Endothelial cell of umbilical vein (primary cell): Measurements from ENCODE around the gene SPON1. TPM values are rescaled to one million over a fixed set of nuclear protein-coding genes. Genes with fewer than 3 reads are reported as not detected.
A peak's percentile ranks its signal among the peaks of the same experiment; 100 is the strongest.

ENCODE experiments used
- BruUV-seq: library from RNA; stranded (reverse); fragments of 400-500 nt; replicated peaks from 2 replicates; lab custom pipeline; 2021; lab: Mats Ljungman, UMichigan
- CTCF ChIA-PET: fragments of 300-600, 350-600 bp; sonication (Branson Sonifier 250); formaldehyde crosslinking; loops from one replicate; lab custom pipeline; 2021; ENCODE audit warnings: antibody characterized with exemption, inconsistent platforms; lab: Charles Lee
- POLR2A ChIA-PET: fragments of 300-600, 350-600 bp; sonication (Branson Sonifier 250); formaldehyde crosslinking; loops from one replicate; lab custom pipeline; 2021; ENCODE audit warnings: antibody characterized with exemption, inconsistent platforms; lab: Charles Lee
- DNase-seq: peaks from one replicate; pipeline ENCODE4 v3.0.0-alpha.2; 2011; ENCODE audit warnings: low read depth, low spot score
- FAIRE-seq: peaks from 2 replicates; lab custom pipeline; 2011; peaks lifted over from hg19 to GRCh38; lab: Jason Lieb, UNC
- H2AFZ ChIP-seq: 2 replicates; pipeline ENCODE4 v1.6.0; 2012; ENCODE audit warnings: low read depth, low read length, control low read depth, inconsistent platforms
- H3K27ac ChIP-seq: 2 replicates; pipeline ENCODE4 v1.5.1; 2011; ENCODE audit warnings: low read depth, mild to moderate bottlenecking, control low read depth, low read length, moderate library complexity; ENCODE audit not compliant: insufficient read depth
- H3K27me3 ChIP-seq, 2 experiments: 2 replicates each; pipeline versions ENCODE4 v1.6.0 to v1.6.1; 2011; ENCODE audit warnings: low read length in 2 of 2, mixed read lengths in 1 of 2; ENCODE audit not compliant: control insufficient read depth in 2 of 2, insufficient read depth in 2 of 2
- H3K36me3 ChIP-seq, 2 experiments: 2 replicates in 1 of 2; 3 replicates in 1 of 2; pipeline ENCODE4 v1.5.1; 2011; ENCODE audit warnings: low read length in 2 of 2, mild to moderate bottlenecking in 1 of 2, moderate library complexity in 1 of 2; ENCODE audit not compliant: control insufficient read depth in 2 of 2, insufficient read depth in 2 of 2; ENCODE audit errors: extremely low read depth in 1 of 2
- H3K4me1 ChIP-seq: 3 replicates; pipeline ENCODE4 v1.5.1; 2011; ENCODE audit warnings: mild to moderate bottlenecking, low read length; ENCODE audit not compliant: control insufficient read depth, insufficient read depth; ENCODE audit errors: extremely low read depth
- H3K4me2 ChIP-seq: 2 replicates; pipeline ENCODE4 v1.6.1; 2011; ENCODE audit warnings: low read length, control low read depth, mixed read lengths; ENCODE audit not compliant: insufficient read depth
- H3K4me3 ChIP-seq, 3 experiments: fragments of 200-600 bp in 1 of 3; sonication (generic), shearing (Covaris generic) in 1 of 3; replicated peaks in 1 of 3; 2 replicates each; pipeline ENCODE4 v1.5.1; 2011 to 2016; ENCODE audit warnings: control low read depth in 3 of 3, low read length in 3 of 3, mild to moderate bottlenecking in 2 of 3, inconsistent platforms in 1 of 3, low read depth in 1 of 3, moderate library complexity in 1 of 3; ENCODE audit not compliant: insufficient read depth in 1 of 3
- H3K79me2 ChIP-seq: 2 replicates; pipeline ENCODE4 v1.6.0; 2012; ENCODE audit warnings: low read length, inconsistent platforms; ENCODE audit not compliant: control insufficient read depth, insufficient read depth
- H3K9ac ChIP-seq: replicated peaks from 2 replicates; pipeline ENCODE3; 2011; ENCODE audit warnings: low read length, control low read depth; ENCODE audit not compliant: insufficient read depth; ENCODE audit errors: extremely low read depth
- H3K9me1 ChIP-seq: replicated peaks from 3 replicates; pipeline ENCODE4 v1.6.0; 2011; ENCODE audit warnings: mild to moderate bottlenecking, low read length; ENCODE audit not compliant: control insufficient read depth, insufficient read depth; ENCODE audit errors: extremely low read depth
- H3K9me3 ChIP-seq: replicated peaks from 2 replicates; pipeline ENCODE4 v1.5.1; 2012; ENCODE audit warnings: low read length, inconsistent platforms; ENCODE audit not compliant: control insufficient read depth, insufficient read depth
- H4K20me1 ChIP-seq: replicated peaks from 2 replicates; pipeline ENCODE3; 2011; ENCODE audit warnings: mild to moderate bottlenecking, low read length; ENCODE audit not compliant: control insufficient read depth, insufficient read depth; ENCODE audit errors: extremely low read depth
- CTCF ChIP-seq, 2 donors: IDR thresholded peaks; 1 replicate in 1 of 2; 2 replicates in 1 of 2; pipeline ENCODE4 v1.5.1; 2011; ENCODE audit warnings: low read length in 2 of 2, mild to moderate bottlenecking in 2 of 2, moderate library complexity in 2 of 2, control low read depth in 1 of 2, inconsistent platforms in 1 of 2, low read depth in 1 of 2; ENCODE audit not compliant: insufficient read depth in 1 of 2; ENCODE audit errors: extremely low read depth in 1 of 2
- EZH2 ChIP-seq: IDR thresholded peaks from 2 replicates; pipeline ENCODE4 v1.6.1; 2012; ENCODE audit warnings: borderline replicate concordance, low read depth, mild to moderate bottlenecking, moderate library complexity, low read length, inconsistent platforms; ENCODE audit not compliant: severe bottlenecking
- FOS ChIP-seq: IDR thresholded peaks from 2 replicates; pipeline ENCODE4 v1.6.1; 2011; ENCODE audit warnings: mild to moderate bottlenecking, low read length, moderate library complexity, borderline replicate concordance; ENCODE audit not compliant: insufficient read depth
- GATA2 ChIP-seq: IDR thresholded peaks from 2 replicates; pipeline ENCODE4 v1.7.0; 2011; ENCODE audit warnings: low read depth, mild to moderate bottlenecking, moderate library complexity, mixed read lengths, low read length; ENCODE audit not compliant: insufficient read length, insufficient read depth
- JUN ChIP-seq: IDR thresholded peaks from 2 replicates; pipeline ENCODE4 v1.6.1; 2011; ENCODE audit warnings: borderline replicate concordance, low read depth; ENCODE audit not compliant: insufficient read length, insufficient read depth
- MAX ChIP-seq: IDR thresholded peaks from 2 replicates; pipeline ENCODE4 v1.6.1; 2011; ENCODE audit not compliant: insufficient read depth, insufficient read length
- MYC ChIP-seq: IDR thresholded peaks from one replicate; pipeline ENCODE4 v1.6.1; 2011; ENCODE audit warnings: mild to moderate bottlenecking, low read depth, low read length
- POLR2A ChIP-seq: IDR thresholded peaks from 2 replicates; pipeline ENCODE4 v1.6.1; 2012; ENCODE audit warnings: low read depth, mild to moderate bottlenecking, control low read depth, low read length
- POLR2AphosphoS5 ChIP-seq: IDR thresholded peaks from 2 replicates; pipeline ENCODE4 v1.6.1; 2012; ENCODE audit warnings: low read depth, mild to moderate bottlenecking, control low read depth, low read length, moderate library complexity; ENCODE audit not compliant: insufficient read depth
- dilution Hi-C: fragments of 300-500 bp; cut with MboI; formaldehyde crosslinking; loops from one replicate; pipeline ENCODE4 v1.15.0; 2019; ENCODE audit warnings: low sequenced_read_pairs; ENCODE audit not compliant: extremely low pct_ligation_motif_present
- intact Hi-C: fragments of 100-400 bp; cut with micrococcal nuclease; formaldehyde crosslinking; loops from one replicate; pipeline ENCODE4 v1.10.0; 2022
- polyA plus RNA-seq, 4 experiments: library from polyadenylated mRNA; depleted of rRNA in 3 of 4; stranded (reverse) in 3 of 4; unstranded in 1 of 4; fragments of >200 nt; gene quantifications; 2 replicates each; pipeline versions ENCODE4 v1.2.1 to v1.2.3, GENCODE V29; 2011 to 2012; ENCODE audit warnings: missing spikeins in 1 of 4
- total RNA-seq: library from RNA; stranded (reverse); gene quantifications from 2 replicates; pipeline ENCODE4 v1.2.3, GENCODE V29; 2021

SPON1 gene
- total and polyA plus RNA-seq, 2 donors (not counting 3 experiments of a cell fraction or from before 2014, with no cell fraction given), result 0.31 TPM; not detected in 1

GRCh38 chr11:14310679-14311078 is 348.2 kb downstream of the SPON1 start:
- Histone ChIP-seq H3K9me1 (no peaks in the 10 kb centered on the region), H3K9me3 (no peaks in the 10 kb centered on the region), H3K36me3 (no peaks in the 10 kb centered on the region), H3K27me3 (no peaks in the 10 kb centered on the region), H3K27ac (no peak overlapping the region), H3K9ac (no peak overlapping the region), H3K4me1 (peaks cover 4% of the 10 kb centered on the region), H3K79me2 (peaks cover 91% of the 10 kb centered on the region), H3K4me2 (no peak overlapping the region), H3K4me3 (no peak overlapping the region), H4K20me1 (peaks cover 3% of the 10 kb centered on the region), H2AFZ (no peak overlapping the region)
- DNase-seq (peak; percentile 65), FAIRE-seq (peak; percentile 37)
- TF ChIP-seq POLR2A (no peak), FOS (no peak), GATA2 (no peak), CTCF (IDR thresholded peaks at IDR 0.05; ENCODE audit: extremely low read depth in 1 of 2, insufficient read depth in 1 of 2, low read depth in 1 of 2, low read length in 2 of 2) (no peak), JUN (no peak), EZH2 (no peak), POLR2AphosphoS5 (no peak), MAX (no peak), MYC (no peak)
- intact Hi-C loops (loop anchor here (2.0 kb wide), 1 partner anchor 48 kb away; the partner anchor contains the start of gene RRAS2), dilution Hi-C loops (no loop called here)
- ChIA-PET POLR2A (no interaction called here), CTCF (interaction anchor here (3.1 to 3.5 kb wide), 3 partner anchors 10 to 145 kb away, joined by 13 to 35 read pairs (median 19); no protein-coding TSS in a partner anchor)
- BruUV-seq, result no TSS peak
